ENCODE results near the gene SGF29.

DNA sequence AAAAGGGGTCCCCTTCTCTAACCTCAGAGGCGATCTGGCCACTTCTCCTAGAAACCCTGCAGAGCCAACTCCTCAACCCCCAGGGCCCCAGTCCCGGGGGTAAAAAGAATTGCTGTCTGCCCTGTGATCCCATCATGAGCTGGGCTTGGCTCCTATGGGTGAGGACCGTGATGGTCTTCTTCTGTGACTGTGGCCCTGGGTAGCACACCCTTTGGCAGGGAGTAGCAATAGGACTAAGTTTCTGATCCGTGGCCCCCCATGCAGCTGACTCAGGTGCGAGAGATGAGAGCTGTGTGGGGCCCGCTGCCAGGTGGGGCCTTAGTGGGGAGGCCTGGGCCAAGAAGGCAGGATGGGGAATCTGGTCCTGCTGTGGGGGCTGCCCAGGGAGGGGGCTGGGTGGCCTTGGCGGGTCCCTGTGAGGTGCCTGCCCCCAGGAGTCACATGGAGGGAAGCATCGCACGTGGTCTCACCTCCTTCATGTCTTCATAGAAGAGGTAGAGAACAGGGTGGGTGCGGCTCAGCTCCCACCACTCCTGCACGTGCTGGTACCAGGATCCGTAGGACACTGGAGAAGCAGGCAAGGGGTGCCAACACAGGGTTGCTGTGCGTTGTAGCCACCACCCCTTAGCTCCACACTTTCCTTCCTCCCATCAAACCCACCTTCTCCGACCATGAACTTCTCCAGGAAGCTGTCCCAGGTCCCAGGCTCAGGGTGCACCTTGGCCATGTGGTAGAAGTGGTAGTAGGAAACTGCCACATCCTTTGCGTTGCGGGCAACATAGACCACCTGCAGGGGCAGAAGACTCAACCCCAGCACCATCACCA lies 52.8 kb downstream of the SGF29 start:
- TF ChIP-seq, protein P1, sequence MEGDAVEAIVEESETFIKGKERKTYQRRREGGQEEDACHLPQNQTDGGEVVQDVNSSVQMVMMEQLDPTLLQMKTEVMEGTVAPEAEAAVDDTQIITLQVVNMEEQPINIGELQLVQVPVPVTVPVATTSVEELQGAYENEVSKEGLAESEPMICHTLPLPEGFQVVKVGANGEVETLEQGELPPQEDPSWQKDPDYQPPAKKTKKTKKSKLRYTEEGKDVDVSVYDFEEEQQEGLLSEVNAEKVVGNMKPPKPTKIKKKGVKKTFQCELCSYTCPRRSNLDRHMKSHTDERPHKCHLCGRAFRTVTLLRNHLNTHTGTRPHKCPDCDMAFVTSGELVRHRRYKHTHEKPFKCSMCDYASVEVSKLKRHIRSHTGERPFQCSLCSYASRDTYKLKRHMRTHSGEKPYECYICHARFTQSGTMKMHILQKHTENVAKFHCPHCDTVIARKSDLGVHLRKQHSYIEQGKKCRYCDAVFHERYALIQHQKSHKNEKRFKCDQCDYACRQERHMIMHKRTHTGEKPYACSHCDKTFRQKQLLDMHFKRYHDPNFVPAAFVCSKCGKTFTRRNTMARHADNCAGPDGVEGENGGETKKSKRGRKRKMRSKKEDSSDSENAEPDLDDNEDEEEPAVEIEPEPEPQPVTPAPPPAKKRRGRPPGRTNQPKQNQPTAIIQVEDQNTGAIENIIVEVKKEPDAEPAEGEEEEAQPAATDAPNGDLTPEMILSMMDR (IDR thresholded peaks at IDR 0.05; ENCODE audit: low read depth, low read length) = no peak
- no peak for TF ChIP-seq POLR2A (IDR thresholded peaks at IDR 0.05; ENCODE audit: extremely low read depth, insufficient read length)

Data from NB4 (cell line).